HepG2 (cell line): Measurements from ENCODE around the gene RAB3IP. TPM values are rescaled to one million over a fixed set of nuclear protein-coding genes. Genes with fewer than 3 reads are reported as not detected.

Source experiments
- ATAC-seq: fragments of 200-7000 bp; cut with Tn5 transposase; 3 replicates; pipeline ENCODE4 v1.9.1; 2020; ENCODE audit warnings: mild to moderate bottlenecking, moderate library complexity
- BruUV-seq: library from RNA; stranded (reverse); fragments of 400-500 nt; replicated peaks from 2 replicates; lab custom pipeline; 2021; lab: Mats Ljungman, UMichigan
- CTCF ChIA-PET: fragments of 300-600 bp; formaldehyde crosslinking; extraction: SDS; loops from one replicate; lab custom pipeline; 2021; ENCODE audit warnings: low total read pairs, inconsistent platforms, low intra/inter-chr PET ratio; lab: Yijun Ruan, JAX
- POLR2A ChIA-PET: fragments of 350-600 bp; sonication (Branson Sonifier 250); formaldehyde crosslinking; loops from one replicate; lab custom pipeline; 2020; ENCODE audit warnings: antibody characterized with exemption, inconsistent platforms; lab: Yijun Ruan, JAX
- DNase-seq: peaks from one replicate; pipeline ENCODE4 v3.0.0-alpha.2; 2015; ENCODE audit warnings: low spot score
- FAIRE-seq: peaks from 3 replicates; lab custom pipeline; 2011; peaks lifted over from hg19 to GRCh38; lab: Jason Lieb, UNC
- H2AFZ ChIP-seq: one replicate; pipeline ENCODE4 v1.6.1; 2011; ENCODE audit warnings: low read length, inconsistent platforms
- H3K27ac ChIP-seq: fragments of 300-600 bp; 3 replicates; pipeline ENCODE4 v1.8.0; 2011; ENCODE audit warnings: mixed run types, mild to moderate bottlenecking, mixed read lengths, low read length, inconsistent platforms; ENCODE audit not compliant: insufficient read depth; ENCODE audit errors: extremely low read length
- H3K27me3 ChIP-seq, 2 experiments: fragments of 200-600 bp in 1 of 2; 2 replicates in 1 of 2; 3 replicates in 1 of 2; pipeline versions ENCODE4 v1.6.0 to v1.8.0; 2011; ENCODE audit warnings: low read length in 2 of 2, mild to moderate bottlenecking in 2 of 2, moderate library complexity in 2 of 2, inconsistent platforms in 1 of 2; ENCODE audit not compliant: insufficient read depth in 2 of 2, control insufficient read depth in 1 of 2
- H3K36me3 ChIP-seq, 2 experiments: fragments of 200-600 bp in 1 of 2; replicated peaks in 1 of 2; 2 replicates in 1 of 2; 3 replicates in 1 of 2; pipeline versions ENCODE4 v1.5.1 to v1.8.0; 2011; ENCODE audit warnings: low read length in 2 of 2, inconsistent platforms in 1 of 2; ENCODE audit not compliant: insufficient read depth in 2 of 2, control insufficient read depth in 1 of 2
- H3K4me1 ChIP-seq: 2 replicates; pipeline ENCODE4 v1.5.1; 2012; ENCODE audit warnings: low read length, inconsistent platforms; ENCODE audit not compliant: insufficient read depth
- H3K4me2 ChIP-seq: 2 replicates; pipeline ENCODE4 v1.6.0; 2011; ENCODE audit warnings: low read depth, low read length, inconsistent platforms
- H3K4me3 ChIP-seq, 3 experiments: fragments of 200-600 bp in 1 of 3; sonication (generic), shearing (Covaris generic) in 1 of 3; replicated peaks in 1 of 3; 2 replicates each; pipeline ENCODE4 v1.5.1; 2011 to 2016; ENCODE audit warnings: low read length in 3 of 3, inconsistent platforms in 2 of 3, low read depth in 2 of 3, mild to moderate bottlenecking in 2 of 3, control low read depth in 1 of 3, mixed read lengths in 1 of 3; ENCODE audit not compliant: insufficient read depth in 1 of 3
- H3K79me2 ChIP-seq: one replicate; pipeline ENCODE4 v1.6.1; 2011; ENCODE audit warnings: low read length, inconsistent platforms; ENCODE audit not compliant: insufficient read depth
- H3K9ac ChIP-seq: 2 replicates; pipeline ENCODE4 v1.6.0; 2011; ENCODE audit warnings: mild to moderate bottlenecking, low read depth, low read length, inconsistent platforms; ENCODE audit not compliant: insufficient read depth
- H3K9me3 ChIP-seq: 2 replicates; pipeline ENCODE4 v1.5.1; 2012; ENCODE audit warnings: mild to moderate bottlenecking, low read length
- H4K20me1 ChIP-seq: 2 replicates; pipeline ENCODE4 v1.6.0; 2011; ENCODE audit warnings: inconsistent platforms, mild to moderate bottlenecking, low read length, moderate library complexity; ENCODE audit not compliant: insufficient read depth
- BRCA1 ChIP-seq: sonication (generic); formaldehyde crosslinking; IDR thresholded peaks from 2 replicates; pipeline ENCODE4 v1.4.0; 2020; ENCODE audit warnings: missing genetic modification reagents
- FOXO4 ChIP-seq: sonication (generic); formaldehyde crosslinking; conservative IDR thresholded peaks from 2 replicates; pipeline ENCODE4 v1.8.1; 2023; ENCODE audit warnings: missing genetic modification reagents
- GABPA ChIP-seq, 2 experiments: IDR thresholded peaks; 2 replicates each; pipeline ENCODE4 v1.6.1; 2011 to 2016; ENCODE audit warnings: low read depth in 2 of 2, low read length in 1 of 2, missing biosample characterization in 1 of 2, missing genetic modification characterization in 1 of 2
- HINFP ChIP-seq: sonication (generic); formaldehyde crosslinking; IDR thresholded peaks from 2 replicates; pipeline ENCODE4 v1.4.0; 2020; ENCODE audit warnings: low read depth, mild to moderate bottlenecking, missing genetic modification reagents
- NKX3-1 ChIP-seq: sonication (generic); formaldehyde crosslinking; IDR thresholded peaks from 2 replicates; pipeline ENCODE4 v1.5.0; 2020; ENCODE audit warnings: missing genetic modification reagents
- RBM39 ChIP-seq: fragments of 200-400 bp; formaldehyde crosslinking; IDR thresholded peaks from one replicate; pipeline ENCODE4 v1.6.1; 2018; ENCODE audit warnings: antibody characterized with exemption, mild to moderate bottlenecking, low read depth, low read length; ENCODE audit not compliant: poor library complexity, severe bottlenecking
- RNF2 ChIP-seq: fragments of 450-650 bp; conservative IDR thresholded peaks from 2 replicates; pipeline ENCODE4 v1.6.1; 2016; ENCODE audit warnings: low read depth
- THYN1 ChIP-seq: sonication (generic); formaldehyde crosslinking; IDR thresholded peaks from 2 replicates; pipeline ENCODE4 v1.8.1; 2023; ENCODE audit warnings: low read depth, mild to moderate bottlenecking, moderate library complexity, missing genetic modification reagents, borderline replicate concordance
- ZNF451 ChIP-seq: sonication (generic); formaldehyde crosslinking; IDR thresholded peaks from 2 replicates; pipeline ENCODE4 v1.5.0; 2020; ENCODE audit warnings: mild to moderate bottlenecking, missing genetic modification reagents
- ZNF770 ChIP-seq: sonication (generic); formaldehyde crosslinking; IDR thresholded peaks from 2 replicates; pipeline ENCODE4 v1.5.0; 2020; ENCODE audit warnings: mild to moderate bottlenecking, missing genetic modification reagents
- whole genome bisulfite sequencing: methylation state at CpG from one replicate; pipeline ENCODE4 v1.1.6; 2017; ENCODE audit warnings: low lambda C conversion rate; 5-methylcytosine and 5-hydroxymethylcytosine counted together
- in situ Hi-C: cut with HindIII; loops from 2 replicates; pipeline ENCODE4 v1.10.0; 2017; ENCODE audit warnings: low pct_unique_long_range_greater_than_20kb; ENCODE audit not compliant: extremely low pct_ligation_motif_present
- intact Hi-C: fragments of 100-400 bp; cut with micrococcal nuclease; formaldehyde crosslinking; loops from one replicate; pipeline ENCODE4 v1.10.0; 2022; ENCODE audit not compliant: unreplicated experiment
- polyA plus RNA-seq, 8 experiments: library from polyadenylated mRNA; depleted of rRNA in 3 of 8; stranded (reverse) in 7 of 8; unstranded in 1 of 8; fragments of >200 nt; fragmentation: Illumina TruSeq in 4 of 8; extraction: Trizol in 4 of 8; gene quantifications; 2 replicates each; pipeline versions ENCODE4 v1.2.1 to v1.2.3, GENCODE V29; 2011 to 2016; ENCODE audit warnings: low read depth in 4 of 8, missing spikeins in 1 of 8, mixed read lengths in 1 of 8; ENCODE audit not compliant: insufficient read depth in 1 of 8
- total RNA-seq, 5 experiments: library from RNA; depleted of rRNA; stranded (reverse); fragments of >200 nt; fragmentation: Illumina TruSeq; extraction: Trizol; gene quantifications; 2 replicates each; pipeline ENCODE4 v1.2.3, GENCODE V29; 2016; ENCODE audit warnings: low read depth in 1 of 5
- TF ChIP-seq, protein P1 (sequence below): sonication (generic); formaldehyde crosslinking; IDR thresholded peaks from 2 replicates; pipeline ENCODE4 v1.8.0; 2022; ENCODE audit warnings: low read depth, missing genetic modification reagents
- TF ChIP-seq, protein P2 (sequence below): IDR thresholded peaks from 2 replicates; pipeline ENCODE4 v1.6.1; 2016; ENCODE audit warnings: mild to moderate bottlenecking, missing biosample characterization, missing genetic modification reagents
- TF ChIP-seq, protein P3 (sequence below): sonication (generic); formaldehyde crosslinking; IDR thresholded peaks from 2 replicates; pipeline ENCODE4 v1.5.0; 2020; ENCODE audit warnings: missing genetic modification reagents, mild to moderate bottlenecking, borderline replicate concordance
- TF ChIP-seq, protein P4 (sequence below): IDR thresholded peaks from 2 replicates; pipeline ENCODE4 v1.6.1; 2016; ENCODE audit warnings: missing biosample characterization, missing genetic modification reagents, low read depth

RAB3IP gene
- total and polyA plus RNA-seq, 2 of the 13 experiments (the other 11 are each of a cell fraction or from before 2014, with no cell fraction given), result 33.6 to 41.1 TPM

- H3K79me2 ChIP-seq, result no peaks in the 10 kb centered on the region
- DNase-seq (no peak), ATAC-seq (no peak)
- CTCF ChIA-PET, result no interaction called here
- no peak overlapping the region for H3K27ac ChIP-seq
- H2AFZ ChIP-seq, result no peak overlapping the region
- 33% methylated on average over 2 of the region's 2 CpGs for WGBS
- in situ Hi-C loops, result no loop called here
- TF ChIP-seq FOXO4 (CRISPR knock-in tag) (no peak), HINFP (CRISPR knock-in tag) (no peak), BRCA1 (CRISPR knock-in tag) (no peak), THYN1 (CRISPR knock-in tag) (no peak), RBM39 (no peak), GABPA (IDR thresholded peaks at IDR 0.05; ENCODE audit: low read depth, low read length) (no peak), GABPA (CRISPR knock-in tag; IDR thresholded peaks at IDR 0.05; ENCODE audit: low read depth) (no peak), ZNF451 (CRISPR knock-in tag) (no peak), NKX3-1 (CRISPR knock-in tag) (no peak), RNF2 (no peak), ZNF770 (no peak)
- TF ChIP-seq, protein P1, sequence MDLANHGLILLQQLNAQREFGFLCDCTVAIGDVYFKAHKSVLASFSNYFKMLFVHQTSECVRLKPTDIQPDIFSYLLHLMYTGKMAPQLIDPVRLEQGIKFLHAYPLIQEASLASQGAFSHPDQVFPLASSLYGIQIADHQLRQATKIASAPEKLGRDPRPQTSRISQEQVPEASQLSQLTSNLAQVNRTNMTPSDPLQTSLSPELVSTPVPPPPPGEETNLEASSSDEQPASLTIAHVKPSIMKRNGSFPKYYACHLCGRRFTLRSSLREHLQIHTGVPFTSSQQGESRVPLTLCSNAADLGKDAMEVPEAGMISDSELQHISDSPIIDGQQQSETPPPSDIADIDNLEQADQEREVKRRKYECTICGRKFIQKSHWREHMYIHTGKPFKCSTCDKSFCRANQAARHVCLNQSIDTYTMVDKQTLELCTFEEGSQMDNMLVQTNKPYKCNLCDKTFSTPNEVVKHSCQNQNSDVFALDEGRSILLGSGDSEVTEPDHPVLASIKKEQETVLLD (CRISPR knock-in tag), result no peak
- TF ChIP-seq, protein P2, sequence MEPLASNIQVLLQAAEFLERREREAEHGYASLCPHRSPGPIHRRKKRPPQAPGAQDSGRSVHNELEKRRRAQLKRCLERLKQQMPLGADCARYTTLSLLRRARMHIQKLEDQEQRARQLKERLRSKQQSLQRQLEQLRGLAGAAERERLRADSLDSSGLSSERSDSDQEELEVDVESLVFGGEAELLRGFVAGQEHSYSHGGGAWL, result no peak
- TF ChIP-seq, protein P3, sequence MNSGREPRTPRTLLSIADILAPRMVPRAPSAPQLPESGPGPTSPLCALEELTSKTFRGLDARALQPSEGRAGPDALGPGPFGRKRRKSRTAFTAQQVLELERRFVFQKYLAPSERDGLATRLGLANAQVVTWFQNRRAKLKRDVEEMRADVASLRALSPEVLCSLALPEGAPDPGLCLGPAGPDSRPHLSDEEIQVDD (CRISPR knock-in tag), result no peak
- TF ChIP-seq, protein P4, sequence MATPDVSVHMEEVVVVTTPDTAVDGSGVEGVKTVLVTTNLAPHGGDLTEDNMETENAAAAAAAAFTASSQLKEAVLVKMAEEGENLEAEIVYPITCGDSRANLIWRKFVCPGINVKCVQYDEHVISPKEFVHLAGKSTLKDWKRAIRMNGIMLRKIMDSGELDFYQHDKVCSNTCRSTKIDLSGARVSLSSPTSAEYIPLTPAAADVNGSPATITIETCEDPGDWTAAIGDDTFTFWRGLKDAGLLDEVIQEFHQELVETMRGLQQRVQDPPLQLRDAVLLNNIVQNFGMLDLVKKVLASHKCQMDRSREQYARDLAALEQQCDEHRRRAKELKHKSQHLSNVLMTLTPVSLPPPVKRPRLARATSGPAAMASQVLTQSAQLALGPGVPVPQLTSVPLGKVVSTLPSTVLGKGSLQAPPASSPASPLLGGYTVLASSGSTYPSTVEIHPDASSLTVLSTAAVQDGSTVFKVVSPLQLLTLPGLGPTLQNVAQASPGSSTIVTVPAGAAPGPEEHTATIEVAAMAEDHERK (CRISPR knock-in tag), result no peak
- TF ChIP-seq, all 625 proteins: peak for 0
- Histone ChIP-seq H3K9me3 (no peaks in the 10 kb centered on the region), H4K20me1 (no peaks in the 10 kb centered on the region), H3K27me3 (no peaks in the 10 kb centered on the region; a peak in 1 of 5 replicates), H3K36me3 (no peaks in the 10 kb centered on the region), H3K4me3 (no peak overlapping the region), H3K9ac (no peak overlapping the region), H3K4me1 (no peaks in the 10 kb centered on the region), H3K4me2 (no peak overlapping the region)
- POLR2A ChIA-PET, result no interaction called here
- FAIRE-seq, result no peak
- intact Hi-C loops, result no loop called here
- no TSS peak for BruUV-seq
Observed at GRCh38 chr12:69851976-69852375, 113.3 kb downstream of the RAB3IP start.
